ENCODE data around the gene MAB21L4.
A peak's percentile ranks its signal among the peaks of the same experiment; 100 is the strongest.

Gene MAB21L4

GRCh38 chr2:240913810-240914644 lies 18.1 kb upstream of the MAB21L4 start:
- no peak overlapping the region for H3K4me3 ChIP-seq (ENCODE audit: low read depth, low read length)
- TF ChIP-seq, protein P1, sequence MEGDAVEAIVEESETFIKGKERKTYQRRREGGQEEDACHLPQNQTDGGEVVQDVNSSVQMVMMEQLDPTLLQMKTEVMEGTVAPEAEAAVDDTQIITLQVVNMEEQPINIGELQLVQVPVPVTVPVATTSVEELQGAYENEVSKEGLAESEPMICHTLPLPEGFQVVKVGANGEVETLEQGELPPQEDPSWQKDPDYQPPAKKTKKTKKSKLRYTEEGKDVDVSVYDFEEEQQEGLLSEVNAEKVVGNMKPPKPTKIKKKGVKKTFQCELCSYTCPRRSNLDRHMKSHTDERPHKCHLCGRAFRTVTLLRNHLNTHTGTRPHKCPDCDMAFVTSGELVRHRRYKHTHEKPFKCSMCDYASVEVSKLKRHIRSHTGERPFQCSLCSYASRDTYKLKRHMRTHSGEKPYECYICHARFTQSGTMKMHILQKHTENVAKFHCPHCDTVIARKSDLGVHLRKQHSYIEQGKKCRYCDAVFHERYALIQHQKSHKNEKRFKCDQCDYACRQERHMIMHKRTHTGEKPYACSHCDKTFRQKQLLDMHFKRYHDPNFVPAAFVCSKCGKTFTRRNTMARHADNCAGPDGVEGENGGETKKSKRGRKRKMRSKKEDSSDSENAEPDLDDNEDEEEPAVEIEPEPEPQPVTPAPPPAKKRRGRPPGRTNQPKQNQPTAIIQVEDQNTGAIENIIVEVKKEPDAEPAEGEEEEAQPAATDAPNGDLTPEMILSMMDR (IDR thresholded peaks at IDR 0.05; ENCODE audit: low read depth, low read length): peak; percentile 90
- H3K36me3 ChIP-seq: no peaks in the 10 kb centered on the region
- no peaks in the 10 kb centered on the region for H3K9me3 ChIP-seq
- H3K4me1 ChIP-seq: peaks cover 7% of the 10 kb centered on the region
- peak; percentile 84 for DNase-seq
- H3K27me3 ChIP-seq: no peaks in the 10 kb centered on the region

- Histone ChIP-seq H3K36me3 (no peaks in the 10 kb centered on the region), H3K4me3 (ENCODE audit: low read depth, low read length) (no peak overlapping the region)
- no peak for DNase-seq
Measured at GRCh38 chr2:240912878-240913809, 17.2 kb upstream of the MAB21L4 start.

DNA sequence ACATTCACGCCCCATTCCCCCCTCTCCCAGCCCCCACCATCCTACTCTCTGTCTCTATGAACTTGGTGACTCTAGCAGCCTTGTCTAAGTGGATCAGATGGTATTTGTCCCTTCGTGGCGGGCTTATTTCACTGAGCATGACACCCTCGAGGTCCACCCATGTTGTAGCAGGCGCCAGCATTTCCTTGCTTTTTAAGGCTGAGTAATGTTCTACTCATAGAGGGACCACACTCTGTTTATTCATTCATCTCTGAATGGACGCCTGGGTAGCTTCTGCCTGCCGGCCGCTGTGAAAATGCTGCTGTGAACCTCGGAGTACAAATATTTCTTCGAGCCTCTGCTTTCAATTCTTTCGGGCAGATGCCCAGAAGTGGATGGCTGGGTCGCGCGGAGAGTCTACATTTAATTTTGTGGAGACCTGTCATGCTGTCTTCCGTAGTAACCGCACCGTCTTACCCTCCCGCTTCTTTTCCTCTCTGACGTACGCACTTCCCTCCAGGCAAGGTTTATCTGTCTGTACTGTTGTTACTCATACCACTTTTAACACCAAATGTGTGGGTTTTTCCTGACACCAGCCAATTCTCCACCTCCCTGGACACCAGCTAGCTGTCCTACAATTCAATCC lies 15.8 kb upstream of the MAB21L4 start:
- DNase-seq: no peak
- Histone ChIP-seq H3K4me3 (ENCODE audit: low read depth, low read length) (no peak overlapping the region), H3K9me3 (no peaks in the 10 kb centered on the region), H3K27me3 (no peaks in the 10 kb centered on the region), H3K36me3 (no peaks in the 10 kb centered on the region), H3K4me1 (peaks cover 2% of the 10 kb centered on the region)
- TF ChIP-seq, protein P1 (IDR thresholded peaks at IDR 0.05; ENCODE audit: low read depth, low read length): no peak

More at GRCh38 chr2:240912878-240913809, 17.2 kb upstream of the MAB21L4 start:
- Histone ChIP-seq H3K27me3 (no peaks in the 10 kb centered on the region), H3K4me1 (peaks cover 7% of the 10 kb centered on the region), H3K9me3 (no peaks in the 10 kb centered on the region)
- TF ChIP-seq, protein P1 (IDR thresholded peaks at IDR 0.05; ENCODE audit: low read depth, low read length): no peak

DNA sequence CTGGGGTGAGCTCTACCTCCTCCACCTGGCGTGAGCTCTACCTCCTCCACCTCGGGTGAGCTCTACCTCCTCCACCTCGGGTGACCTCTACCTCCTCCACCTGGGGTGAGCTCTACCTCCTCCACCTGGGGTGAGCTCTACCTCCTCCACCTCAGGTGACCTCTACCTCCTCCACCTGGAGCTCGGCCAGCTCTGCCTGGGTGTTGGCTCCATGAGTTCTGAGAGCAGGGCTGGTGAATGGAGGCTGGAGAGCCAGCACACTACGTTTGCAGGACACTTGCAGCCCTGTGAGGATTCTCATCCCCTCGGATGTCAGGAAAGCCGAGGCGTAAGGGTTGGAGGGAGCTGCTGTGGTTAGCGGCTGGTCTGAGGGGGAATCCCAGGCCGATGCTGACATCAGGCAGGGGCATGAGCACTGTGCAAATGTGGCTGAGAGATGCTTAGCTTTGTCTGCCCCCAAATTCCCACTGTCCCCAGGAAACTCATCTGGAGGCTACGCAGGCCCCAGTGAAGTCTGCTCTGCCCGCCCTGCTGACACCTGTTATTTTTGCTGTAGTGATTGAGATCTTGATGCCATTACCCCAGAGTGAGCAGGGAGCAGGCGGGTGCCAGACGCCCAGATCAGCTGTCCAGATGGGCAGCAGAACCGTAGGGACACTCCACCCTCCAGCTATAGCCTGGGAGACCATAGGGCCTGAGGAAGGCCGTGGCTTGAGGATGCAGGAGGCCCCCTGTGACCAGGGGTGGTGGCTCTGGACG lies 13.4 kb upstream of the MAB21L4 start:
- Histone ChIP-seq H3K36me3 (no peaks in the 10 kb centered on the region), H3K27me3 (no peaks in the 10 kb centered on the region), H3K4me1 (no peaks in the 10 kb centered on the region), H3K4me3 (ENCODE audit: low read depth, low read length) (no peak overlapping the region), H3K9me3 (no peaks in the 10 kb centered on the region)
- TF ChIP-seq, protein P1 (IDR thresholded peaks at IDR 0.05; ENCODE audit: low read depth, low read length): no peak
- no peak for DNase-seq

GRCh38 chr2:240906911-240907590 lies 11.1 kb upstream of the MAB21L4 start:
- H3K9me3 ChIP-seq: no peaks in the 10 kb centered on the region
- DNase-seq: no peak
- no peak overlapping the region for H3K4me3 ChIP-seq (ENCODE audit: low read depth, low read length)
- no peaks in the 10 kb centered on the region for H3K27me3 ChIP-seq
- TF ChIP-seq, protein P1 (IDR thresholded peaks at IDR 0.05; ENCODE audit: low read depth, low read length): no peak
- no peaks in the 10 kb centered on the region for H3K4me1 ChIP-seq
- H3K36me3 ChIP-seq: no peaks in the 10 kb centered on the region

Data from BE2C (cell line).